GM12891 (cell line): ENCODE measurements around the gene CLIC5.

Experiments
- PAX5 ChIP-seq: IDR thresholded peaks from 2 replicates; pipeline ENCODE4 v1.6.1; 2011; ENCODE audit warnings: low read length, moderate library complexity, mild to moderate bottlenecking; ENCODE audit not compliant: insufficient read depth, severe bottlenecking
- POLR2A ChIP-seq: IDR thresholded peaks from 2 replicates; pipeline ENCODE4 v1.6.1; 2011; ENCODE audit warnings: low read depth, low read length, control low read depth
- POLR2AphosphoS5 ChIP-seq: IDR thresholded peaks from 2 replicates; pipeline ENCODE4 v1.6.1; 2011; ENCODE audit warnings: low read depth, low read length, control low read depth
- POU2F2 ChIP-seq: IDR thresholded peaks from 2 replicates; pipeline ENCODE4 v1.6.1; 2011; ENCODE audit warnings: low read depth, mild to moderate bottlenecking, control low read depth, low read length, moderate library complexity
- SPI1 ChIP-seq: IDR thresholded peaks from 2 replicates; pipeline ENCODE4 v1.6.1; 2011; ENCODE audit warnings: low read depth, low read length, control low read depth
- TAF1 ChIP-seq: IDR thresholded peaks from 2 replicates; pipeline ENCODE4 v1.6.1; 2011; ENCODE audit warnings: low read depth, low read length, control low read depth

DNA sequence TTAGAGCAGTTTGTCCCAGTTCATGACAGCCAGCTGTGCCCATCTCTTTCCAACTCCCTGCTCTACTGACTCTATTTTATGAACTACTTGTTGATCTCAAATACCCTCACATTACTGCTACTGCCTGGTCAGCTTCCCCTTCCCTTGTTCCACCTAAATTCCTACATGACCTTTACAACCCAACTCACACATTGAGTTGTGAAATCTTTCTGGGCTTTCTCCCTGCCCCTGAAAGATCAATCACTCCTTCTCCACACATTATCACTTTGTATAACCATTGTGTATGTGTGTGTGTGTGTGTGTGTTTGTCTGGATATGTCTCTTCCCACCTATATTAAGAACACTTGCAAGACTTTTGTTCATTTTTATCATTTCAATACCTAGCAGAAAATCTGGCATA is 42.1 kb upstream of the CLIC5 start:
- TF ChIP-seq TAF1 (no peak), POLR2AphosphoS5 (no peak), POLR2A (no peak), POU2F2 (no peak), PAX5 (no peak), SPI1 (no peak)
